ENCODE results near the gene CAV1.

The CAV1 gene

DNA sequence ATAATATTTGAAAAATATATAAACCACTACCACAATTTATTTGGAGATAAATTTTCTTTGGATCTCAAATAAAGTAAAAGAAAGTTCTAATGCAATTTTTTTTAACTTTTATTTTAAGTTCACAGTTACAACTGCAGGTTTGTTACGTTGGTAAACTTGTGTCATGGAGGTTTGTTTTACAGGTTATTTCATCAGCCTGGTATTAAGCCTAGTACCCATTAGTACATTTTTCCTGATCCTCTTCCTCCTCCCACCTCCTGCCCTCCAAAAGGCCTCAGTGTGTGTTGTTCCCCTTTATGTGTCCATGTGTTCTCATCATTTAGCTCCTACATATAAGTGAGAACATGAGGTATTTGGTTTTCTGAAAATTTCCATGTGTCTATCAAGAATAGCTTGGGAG is 54.5 kb downstream of the CAV1 start:
- no peak overlapping the region for H3K27ac ChIP-seq
- peaks cover 3 to 60% (median 32%) of the 10 kb centered on the region in 4 donors for H3K4me1 ChIP-seq
- no peaks in the 10 kb centered on the region for H3K36me3 ChIP-seq
- H3K9me3 ChIP-seq, result no peaks in the 10 kb centered on the region
- intact Hi-C loops (cut with DNase I; ENCODE audit: low total_unique reads), result no loop called here
- TF ChIP-seq, protein P1, sequence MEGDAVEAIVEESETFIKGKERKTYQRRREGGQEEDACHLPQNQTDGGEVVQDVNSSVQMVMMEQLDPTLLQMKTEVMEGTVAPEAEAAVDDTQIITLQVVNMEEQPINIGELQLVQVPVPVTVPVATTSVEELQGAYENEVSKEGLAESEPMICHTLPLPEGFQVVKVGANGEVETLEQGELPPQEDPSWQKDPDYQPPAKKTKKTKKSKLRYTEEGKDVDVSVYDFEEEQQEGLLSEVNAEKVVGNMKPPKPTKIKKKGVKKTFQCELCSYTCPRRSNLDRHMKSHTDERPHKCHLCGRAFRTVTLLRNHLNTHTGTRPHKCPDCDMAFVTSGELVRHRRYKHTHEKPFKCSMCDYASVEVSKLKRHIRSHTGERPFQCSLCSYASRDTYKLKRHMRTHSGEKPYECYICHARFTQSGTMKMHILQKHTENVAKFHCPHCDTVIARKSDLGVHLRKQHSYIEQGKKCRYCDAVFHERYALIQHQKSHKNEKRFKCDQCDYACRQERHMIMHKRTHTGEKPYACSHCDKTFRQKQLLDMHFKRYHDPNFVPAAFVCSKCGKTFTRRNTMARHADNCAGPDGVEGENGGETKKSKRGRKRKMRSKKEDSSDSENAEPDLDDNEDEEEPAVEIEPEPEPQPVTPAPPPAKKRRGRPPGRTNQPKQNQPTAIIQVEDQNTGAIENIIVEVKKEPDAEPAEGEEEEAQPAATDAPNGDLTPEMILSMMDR (IDR thresholded peaks at IDR 0.05), result no peak
- DNase-seq, result no peak
- no peak overlapping the region for H3K4me3 ChIP-seq
- no peaks in the 10 kb centered on the region for H3K27me3 ChIP-seq

DNA sequence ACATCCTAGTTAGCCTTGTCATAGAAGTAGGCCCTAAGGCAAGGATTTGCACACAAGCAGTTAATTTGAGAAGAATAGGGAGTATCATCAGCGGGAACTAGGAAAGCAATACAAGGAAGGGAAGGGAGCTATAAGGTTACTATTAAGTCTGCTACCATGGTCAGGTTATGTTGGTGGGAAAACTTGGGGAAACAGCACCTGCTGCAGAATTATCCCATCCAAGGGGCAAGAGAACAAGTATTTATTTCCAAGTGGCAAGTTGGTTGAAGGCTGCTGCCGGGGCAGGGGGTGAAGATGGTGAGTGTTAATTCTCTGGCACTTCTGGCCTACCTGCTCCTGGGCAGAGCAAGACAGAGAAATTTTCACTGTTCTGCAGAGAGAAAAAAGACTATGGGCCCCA is 55.0 kb downstream of the CAV1 start:
- H3K4me3 ChIP-seq, result no peak overlapping the region

DNA sequence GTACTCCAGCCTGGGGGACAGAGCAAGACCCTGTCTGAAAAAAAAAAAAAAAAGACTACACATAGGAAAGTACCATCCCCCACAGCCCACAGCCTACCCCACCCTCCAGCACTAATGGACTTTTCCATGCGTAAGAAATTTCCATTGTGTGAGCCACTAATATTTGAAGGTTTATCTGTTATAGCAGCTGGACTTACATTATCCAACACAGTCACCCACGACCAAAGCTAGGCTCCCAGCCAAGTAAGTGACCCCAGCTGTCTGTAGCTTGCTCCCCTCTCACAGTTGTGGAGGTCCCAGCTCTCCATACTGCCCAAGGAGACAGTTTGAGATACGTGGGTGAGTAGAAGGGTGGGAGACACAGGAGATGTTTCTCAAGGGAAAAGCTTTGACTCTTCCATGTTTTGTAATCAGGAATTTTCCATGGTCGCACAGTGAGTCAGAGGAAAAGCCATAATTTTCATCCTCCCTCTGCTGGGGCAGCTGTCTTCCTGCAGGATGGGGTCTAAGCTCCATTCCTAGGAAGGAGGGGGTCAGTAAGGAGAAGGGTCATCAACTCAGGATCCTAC is 57.4 kb downstream of the CAV1 start:
- no peaks in the 10 kb centered on the region for H3K27me3 ChIP-seq
- TF ChIP-seq, protein P1 (IDR thresholded peaks at IDR 0.05), result peak in 1 of 2 experiments; percentile 33
- intact Hi-C loops (cut with DNase I; ENCODE audit: low total_unique reads), result loop anchor here (5.0 kb wide), 1 partner anchor 55 kb away; the partner anchor contains the start of gene CAV1
- H3K27ac ChIP-seq, result peak overlapping the region; percentile 69 to 73
- no peak for DNase-seq
- H3K9me3 ChIP-seq, result no peaks in the 10 kb centered on the region
- H3K36me3 ChIP-seq, result no peaks in the 10 kb centered on the region
- peaks cover 0 to 48% (median 26%) of the 10 kb centered on the region in 4 donors for H3K4me1 ChIP-seq
- no peak overlapping the region for H3K4me3 ChIP-seq

More for the DNA sequence above, 55.0 kb downstream of the CAV1 start:
- no peaks in the 10 kb centered on the region for H3K36me3 ChIP-seq
- H3K27me3 ChIP-seq, result no peaks in the 10 kb centered on the region
- H3K9me3 ChIP-seq, result no peaks in the 10 kb centered on the region
- peak overlapping the region; percentile 41 to 73 for H3K27ac ChIP-seq
- intact Hi-C loops (cut with DNase I; ENCODE audit: low total_unique reads), result loop anchor here (5.0 kb wide), 1 partner anchor 53 kb away; the partner anchor contains the start of gene CAV1
- DNase-seq, result no peak
- TF ChIP-seq, protein P1 (IDR thresholded peaks at IDR 0.05), result no peak
- H3K4me1 ChIP-seq, result peaks cover 3 to 59% (median 32%) of the 10 kb centered on the region in 4 donors

DNA sequence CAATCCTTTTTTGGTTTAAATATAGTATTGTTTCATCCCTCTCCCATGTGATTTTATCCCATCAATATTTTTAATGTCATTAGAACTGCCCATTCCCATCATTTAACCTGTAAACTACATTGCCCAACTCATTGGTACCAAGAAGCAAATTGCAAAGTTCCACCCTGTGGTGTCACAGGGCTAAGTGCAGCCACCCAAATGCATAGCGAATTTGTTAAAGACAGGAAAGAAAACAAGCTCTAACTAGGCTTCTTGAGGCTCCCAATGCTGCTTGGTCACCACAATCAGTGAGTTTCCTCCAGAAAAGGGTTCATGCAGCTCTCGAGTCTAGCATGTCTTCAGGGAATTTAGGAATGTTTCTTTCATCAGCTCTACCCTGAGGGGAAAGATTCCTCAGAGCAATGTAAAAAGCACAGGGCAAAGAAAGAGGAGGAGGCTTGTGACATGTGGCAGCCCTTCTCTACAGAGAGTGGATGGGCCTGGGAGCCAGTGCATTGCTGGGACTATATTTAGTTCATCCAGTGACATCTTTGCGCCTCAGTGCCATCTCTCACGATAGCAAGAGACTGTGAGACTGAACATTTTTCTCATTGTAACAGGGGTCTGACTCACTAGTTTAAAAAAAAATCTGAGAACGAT is 58.1 kb downstream of the CAV1 start:
- H3K9me3 ChIP-seq, result no peaks in the 10 kb centered on the region
- TF ChIP-seq, protein P1 (IDR thresholded peaks at IDR 0.05), result no peak
- peak; percentile 42 to 73 for DNase-seq
- peaks cover 0 to 43% (median 20%) of the 10 kb centered on the region in 4 donors for H3K4me1 ChIP-seq
- no peaks in the 10 kb centered on the region for H3K36me3 ChIP-seq
- H3K4me3 ChIP-seq, result peak overlapping the region; percentile 0 to 20
- no peaks in the 10 kb centered on the region for H3K27me3 ChIP-seq
- H3K27ac ChIP-seq, result peak overlapping the region; percentile 69 to 73
- intact Hi-C loops (cut with DNase I; ENCODE audit: low total_unique reads), result loop anchor here (5.0 kb wide), 1 partner anchor 56 kb away; the partner anchor contains the start of gene CAV1

DNA sequence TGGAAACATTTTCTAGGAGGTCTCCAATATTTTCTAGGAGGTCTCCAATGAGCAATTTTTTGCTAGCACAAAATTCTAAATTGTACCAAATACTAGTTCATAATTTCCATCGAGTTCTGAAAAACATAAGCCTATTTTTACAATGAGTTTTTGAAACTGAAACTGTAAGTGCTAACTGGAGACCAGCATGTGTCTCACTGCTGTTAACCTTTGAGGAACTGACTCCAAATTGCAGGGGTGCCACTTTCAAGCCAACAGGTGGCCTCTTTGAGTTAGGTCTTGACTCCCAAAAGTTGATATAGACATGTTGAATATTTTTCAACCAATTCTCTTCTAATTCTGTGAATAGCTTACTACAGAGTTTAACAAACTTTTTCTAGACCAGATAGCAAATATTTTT is 58.8 kb downstream of the CAV1 start:
- Histone ChIP-seq H3K27me3 (no peaks in the 10 kb centered on the region), H3K9me3 (no peaks in the 10 kb centered on the region), H3K4me3 (peak overlapping the region; percentile 0 to 20), H3K36me3 (no peaks in the 10 kb centered on the region), H3K4me1 (peaks cover 0 to 47% (median 24%) of the 10 kb centered on the region in 4 donors), H3K27ac (peak overlapping the region; percentile 69 to 73)
- intact Hi-C loops (cut with DNase I; ENCODE audit: low total_unique reads), result loop anchor here (2.0 to 5.0 kb wide), 2 partner anchors 56 to 325 kb away; partner anchors contain the start of gene CAV1
- TF ChIP-seq, protein P1 (IDR thresholded peaks at IDR 0.05), result no peak
- DNase-seq, result no peak
